ENCODE data around the gene ITGA2B.

The ITGA2B gene

GRCh38 chr17:44354582-44355561 is 34.6 kb downstream of the ITGA2B start:
- DNase-seq (ENCODE audit: extremely low read depth, low read depth): no peak
- TF ChIP-seq, protein P1, sequence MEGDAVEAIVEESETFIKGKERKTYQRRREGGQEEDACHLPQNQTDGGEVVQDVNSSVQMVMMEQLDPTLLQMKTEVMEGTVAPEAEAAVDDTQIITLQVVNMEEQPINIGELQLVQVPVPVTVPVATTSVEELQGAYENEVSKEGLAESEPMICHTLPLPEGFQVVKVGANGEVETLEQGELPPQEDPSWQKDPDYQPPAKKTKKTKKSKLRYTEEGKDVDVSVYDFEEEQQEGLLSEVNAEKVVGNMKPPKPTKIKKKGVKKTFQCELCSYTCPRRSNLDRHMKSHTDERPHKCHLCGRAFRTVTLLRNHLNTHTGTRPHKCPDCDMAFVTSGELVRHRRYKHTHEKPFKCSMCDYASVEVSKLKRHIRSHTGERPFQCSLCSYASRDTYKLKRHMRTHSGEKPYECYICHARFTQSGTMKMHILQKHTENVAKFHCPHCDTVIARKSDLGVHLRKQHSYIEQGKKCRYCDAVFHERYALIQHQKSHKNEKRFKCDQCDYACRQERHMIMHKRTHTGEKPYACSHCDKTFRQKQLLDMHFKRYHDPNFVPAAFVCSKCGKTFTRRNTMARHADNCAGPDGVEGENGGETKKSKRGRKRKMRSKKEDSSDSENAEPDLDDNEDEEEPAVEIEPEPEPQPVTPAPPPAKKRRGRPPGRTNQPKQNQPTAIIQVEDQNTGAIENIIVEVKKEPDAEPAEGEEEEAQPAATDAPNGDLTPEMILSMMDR (IDR thresholded peaks at IDR 0.05; ENCODE audit: low read depth, low read length, missing control alignments): peak; percentile 18
- no peak overlapping the region for H3K4me3 ChIP-seq (replicated peaks; ENCODE audit: low read depth, low read length)

DNA sequence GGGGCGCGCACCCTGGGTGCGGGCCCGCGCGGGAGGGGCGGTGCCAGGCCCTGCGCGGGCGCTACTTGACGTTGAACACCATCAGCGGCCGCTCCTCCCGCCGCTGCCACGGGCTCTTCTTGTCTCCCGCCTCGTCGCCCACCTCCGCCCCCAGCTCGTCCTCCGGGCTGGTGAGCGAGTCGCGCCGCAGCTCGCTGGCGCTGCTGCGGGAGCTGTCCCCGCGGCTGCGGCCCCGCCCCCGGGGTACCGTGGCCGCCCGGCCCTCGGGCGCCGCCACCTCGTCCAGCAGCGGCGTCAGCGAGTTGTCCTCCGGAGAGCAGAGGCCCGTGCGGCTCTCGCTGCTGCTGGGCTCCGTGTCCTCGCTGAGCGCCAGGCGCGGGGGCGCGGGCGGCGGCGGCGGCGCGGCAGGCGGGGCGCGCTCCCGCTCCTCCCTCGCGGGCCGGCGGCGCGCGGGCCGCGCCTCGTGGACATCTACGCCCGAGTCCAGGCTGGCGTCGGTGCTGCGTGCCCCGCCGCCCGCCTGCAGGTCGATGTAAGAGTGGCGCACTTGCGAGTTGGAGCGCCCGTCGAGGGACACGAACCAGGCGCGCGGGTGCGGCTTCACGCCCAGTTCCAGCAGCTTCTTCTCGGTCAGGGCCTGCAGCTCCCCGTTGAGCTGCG is 35.6 kb downstream of the ITGA2B start:
- DNase-seq (ENCODE audit: extremely low read depth, low read depth): no peak
- TF ChIP-seq, protein P1 (IDR thresholded peaks at IDR 0.05; ENCODE audit: low read depth, low read length, missing control alignments): no peak
- no peak overlapping the region for H3K4me3 ChIP-seq (replicated peaks; ENCODE audit: low read depth, low read length)

DNA sequence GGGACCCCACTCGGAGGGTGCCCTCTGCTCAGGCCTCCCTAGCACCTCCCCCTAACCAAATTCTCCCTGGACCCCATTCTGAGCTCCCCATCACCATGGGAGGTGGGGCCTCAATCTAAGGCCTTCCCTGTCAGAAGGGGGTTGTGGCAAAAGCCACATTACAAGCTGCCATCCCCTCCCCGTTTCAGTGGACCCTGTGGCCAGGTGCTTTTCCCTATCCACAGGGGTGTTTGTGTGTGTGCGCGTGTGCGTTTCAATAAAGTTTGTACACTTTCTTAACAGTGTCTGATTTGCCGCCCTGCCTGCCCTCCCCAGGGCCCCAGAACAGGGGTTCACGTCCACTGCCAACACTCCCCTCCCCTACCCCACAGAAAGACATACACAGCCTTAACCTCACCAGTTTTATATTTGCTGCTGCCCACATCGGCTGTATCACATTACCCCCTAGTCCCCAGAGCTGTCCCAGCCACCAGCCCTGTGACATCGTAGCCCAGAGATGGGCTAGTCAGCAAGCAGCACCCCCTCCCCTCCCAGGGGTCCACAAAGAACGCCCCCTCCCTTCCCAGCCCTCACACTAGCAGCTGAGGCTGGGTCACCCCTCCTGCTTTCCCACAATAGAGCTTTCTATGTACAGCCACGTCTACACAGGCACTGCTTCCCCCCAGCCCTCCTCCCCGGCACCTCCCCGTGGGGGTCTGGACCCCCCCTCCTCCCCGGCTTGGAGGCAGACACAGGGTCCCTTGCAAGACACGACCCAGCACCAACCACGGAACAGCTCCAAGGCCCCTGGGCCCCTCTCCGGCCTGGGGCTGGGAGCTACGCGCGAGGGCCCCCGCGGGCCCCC is 36.4 kb downstream of the ITGA2B start:
- no peak overlapping the region for H3K4me3 ChIP-seq (replicated peaks; ENCODE audit: low read depth, low read length)
- DNase-seq (ENCODE audit: extremely low read depth, low read depth): no peak
- TF ChIP-seq, protein P1 (IDR thresholded peaks at IDR 0.05; ENCODE audit: low read depth, low read length, missing control alignments): no peak

GRCh38 chr17:44351961-44352827 is 37.3 kb downstream of the ITGA2B start:
- DNase-seq (ENCODE audit: extremely low read depth, low read depth): no peak
- TF ChIP-seq, protein P1 (IDR thresholded peaks at IDR 0.05; ENCODE audit: low read depth, low read length, missing control alignments): no peak
- no peak overlapping the region for H3K4me3 ChIP-seq (replicated peaks; ENCODE audit: low read depth, low read length)

DNA sequence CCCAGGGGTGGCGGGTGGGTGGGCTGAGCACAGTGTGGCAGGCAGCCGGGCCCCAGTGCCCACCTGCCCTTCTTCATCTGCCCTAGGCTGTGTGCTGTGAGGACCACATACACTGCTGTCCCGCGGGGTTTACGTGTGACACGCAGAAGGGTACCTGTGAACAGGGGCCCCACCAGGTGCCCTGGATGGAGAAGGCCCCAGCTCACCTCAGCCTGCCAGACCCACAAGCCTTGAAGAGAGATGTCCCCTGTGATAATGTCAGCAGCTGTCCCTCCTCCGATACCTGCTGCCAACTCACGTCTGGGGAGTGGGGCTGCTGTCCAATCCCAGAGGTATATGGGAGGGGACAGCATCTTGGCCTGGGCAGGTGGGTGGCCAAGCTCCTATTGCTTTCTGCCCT is 38.0 kb downstream of the ITGA2B start:
- no peak for DNase-seq (ENCODE audit: extremely low read depth, low read depth)
- TF ChIP-seq, protein P1 (IDR thresholded peaks at IDR 0.05; ENCODE audit: low read depth, low read length, missing control alignments): no peak
- H3K4me3 ChIP-seq (replicated peaks; ENCODE audit: low read depth, low read length): no peak overlapping the region
